Loucy (cell line): ENCODE measurements around the gene FCGR3A.
A peak's percentile ranks its signal among the peaks of the same experiment; 100 is the strongest.
"Not testable (repeated sequence)": the region's sequence is repeated elsewhere in the genome, so short reads cannot be mapped to it uniquely, and the experiment has no call there.

Experiments used
- H2AFZ ChIP-seq: fragments of 200-600 bp; sonication (generic); 2 replicates; pipeline ENCODE4 v1.6.0; 2016; ENCODE audit warnings: antibody characterized with exemption, mild to moderate bottlenecking, low read length, moderate library complexity
- H3F3A ChIP-seq: fragments of 200-600 bp; 2 replicates; pipeline ENCODE4 v1.6.0; 2016; ENCODE audit warnings: antibody characterized with exemption, low read depth, mild to moderate bottlenecking
- H3K27me3 ChIP-seq: fragments of 200-600 bp; sonication (generic); 2 replicates; pipeline ENCODE4 v1.6.1; 2014; ENCODE audit warnings: low read length, mild to moderate bottlenecking; ENCODE audit not compliant: insufficient read depth, poor library complexity, severe bottlenecking
- H3K36me3 ChIP-seq: fragments of 200-600 bp; sonication (generic); 2 replicates; pipeline ENCODE4 v1.6.1; 2016; ENCODE audit warnings: low read length; ENCODE audit not compliant: insufficient read depth
- H3K4me1 ChIP-seq: fragments of 200-600 bp; sonication (generic); 2 replicates; pipeline ENCODE4 v1.5.1; 2014; ENCODE audit warnings: low read length, mild to moderate bottlenecking; ENCODE audit not compliant: insufficient read depth, poor library complexity, severe bottlenecking
- H3K4me2 ChIP-seq: fragments of 200-600 bp; sonication (generic); 2 replicates; pipeline ENCODE4 v1.6.0; 2014; ENCODE audit warnings: antibody characterized with exemption, low read length, low read depth, mild to moderate bottlenecking; ENCODE audit not compliant: poor library complexity, severe bottlenecking
- H3K4me3 ChIP-seq: fragments of 200-600 bp; sonication (generic); 2 replicates; pipeline ENCODE4 v1.5.1; 2014; ENCODE audit warnings: low read length, mild to moderate bottlenecking, mixed read lengths; ENCODE audit not compliant: poor library complexity, severe bottlenecking
- H3K79me2 ChIP-seq: fragments of 200-600 bp; sonication (generic); 2 replicates; pipeline ENCODE4 v1.6.1; 2014; ENCODE audit warnings: low read length; ENCODE audit not compliant: insufficient read depth
- H3K9ac ChIP-seq: fragments of 200-600 bp; sonication (generic); 2 replicates; pipeline ENCODE4 v1.6.0; 2014; ENCODE audit warnings: mild to moderate bottlenecking, low read depth, low read length, moderate library complexity; ENCODE audit not compliant: poor library complexity, severe bottlenecking
- H3K9me2 ChIP-seq: fragments of 200-600 bp; sonication (generic); replicated peaks from 2 replicates; pipeline ENCODE4 v1.6.1; 2016; ENCODE audit warnings: low read depth, low read length, mixed read lengths
- H3K9me3 ChIP-seq: fragments of 200-600 bp; sonication (generic); 2 replicates; pipeline ENCODE4 v1.6.1; 2014; ENCODE audit warnings: mild to moderate bottlenecking, antibody characterized with exemption, low read length, low read depth; ENCODE audit not compliant: insufficient read depth
- H4K20me1 ChIP-seq: fragments of 200-600 bp; sonication (generic); 2 replicates; pipeline ENCODE4 v1.6.0; 2014; ENCODE audit warnings: antibody characterized with exemption, low read length, mild to moderate bottlenecking; ENCODE audit not compliant: insufficient read depth, poor library complexity, severe bottlenecking
- EZH2phosphoT487 ChIP-seq: fragments of 200-600 bp; IDR thresholded peaks from 2 replicates; pipeline ENCODE4 v1.6.1; 2018; ENCODE audit warnings: antibody characterized with exemption, mild to moderate bottlenecking, moderate library complexity, borderline replicate concordance
- TF ChIP-seq, protein P1 (sequence below): fragments of 200-600 bp; sonication (generic); conservative IDR thresholded peaks from 2 replicates; pipeline ENCODE4 v1.5.1; 2014; ENCODE audit warnings: mild to moderate bottlenecking, antibody characterized with exemption, low read length

FCGR3A gene

DNA sequence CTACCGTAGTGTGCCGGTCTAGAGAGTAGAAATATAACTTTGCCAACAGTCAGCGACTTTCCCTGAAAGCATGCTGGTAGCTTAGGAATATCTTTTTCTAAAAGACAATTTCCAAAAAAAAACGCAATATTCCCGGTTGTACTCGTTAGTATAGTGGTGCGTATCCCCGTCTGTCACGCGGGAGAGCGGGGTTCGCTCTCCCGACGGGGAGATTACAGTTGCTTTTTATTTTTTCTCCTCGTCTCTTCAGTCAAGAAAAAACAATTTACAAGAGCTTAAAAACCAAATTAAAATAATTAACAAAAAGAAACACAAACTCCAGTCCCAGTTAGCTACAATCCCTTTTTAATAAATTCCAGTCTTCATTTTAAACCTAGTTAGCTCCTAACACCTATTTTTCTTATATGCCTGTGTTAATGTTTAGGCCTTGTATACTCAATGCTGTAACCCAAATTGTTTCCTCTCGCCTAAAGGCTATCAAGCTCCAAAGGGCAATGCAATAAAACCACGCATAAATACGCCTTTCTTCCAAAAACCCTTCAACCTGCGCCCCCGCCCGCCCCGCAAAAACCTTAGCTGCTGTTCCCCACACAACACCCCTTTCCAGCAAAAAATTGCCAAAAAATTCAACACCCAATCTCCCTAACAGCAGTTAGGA, 17.5 kb downstream of the FCGR3A start:
- Histone ChIP-seq H3K9ac (peak overlapping the region; percentile 90), H2AFZ (no peak overlapping the region)

GRCh38 chr1:161530671-161531641, 18.7 kb downstream of the FCGR3A start:
- H3K36me3 ChIP-seq, H3K79me2 ChIP-seq, H3K9me3 ChIP-seq, H3K27me3 ChIP-seq, H3F3A ChIP-seq, H4K20me1 ChIP-seq, H3K9me2 ChIP-seq: not testable (repeated sequence)
- H3K4me2 ChIP-seq = peak overlapping the region; percentile 90
- peak overlapping the region; percentile 78 for H3K4me3 ChIP-seq
- peak overlapping the region; percentile 90 for H3K9ac ChIP-seq
- peak overlapping the region; percentile 77 for H2AFZ ChIP-seq
- H3K4me1 ChIP-seq = peaks cover 13% of the 10 kb centered on the region

More for the DNA sequence above, 17.5 kb downstream of the FCGR3A start:
- no peaks in the 10 kb centered on the region for H3K9me2 ChIP-seq
- no peaks in the 10 kb centered on the region for H3K79me2 ChIP-seq
- H3K4me3 ChIP-seq = peak overlapping the region; percentile 78
- H3K4me2 ChIP-seq = peak overlapping the region; percentile 90
- peaks cover 5% of the 10 kb centered on the region; the same call in 1 of the 2 replicates for H3F3A ChIP-seq
- no peaks in the 10 kb centered on the region for H3K9me3 ChIP-seq
- H3K36me3 ChIP-seq = no peaks in the 10 kb centered on the region
- H3K27me3 ChIP-seq = no peaks in the 10 kb centered on the region
- H3K4me1 ChIP-seq = peaks cover 13% of the 10 kb centered on the region
- TF ChIP-seq, protein P1, sequence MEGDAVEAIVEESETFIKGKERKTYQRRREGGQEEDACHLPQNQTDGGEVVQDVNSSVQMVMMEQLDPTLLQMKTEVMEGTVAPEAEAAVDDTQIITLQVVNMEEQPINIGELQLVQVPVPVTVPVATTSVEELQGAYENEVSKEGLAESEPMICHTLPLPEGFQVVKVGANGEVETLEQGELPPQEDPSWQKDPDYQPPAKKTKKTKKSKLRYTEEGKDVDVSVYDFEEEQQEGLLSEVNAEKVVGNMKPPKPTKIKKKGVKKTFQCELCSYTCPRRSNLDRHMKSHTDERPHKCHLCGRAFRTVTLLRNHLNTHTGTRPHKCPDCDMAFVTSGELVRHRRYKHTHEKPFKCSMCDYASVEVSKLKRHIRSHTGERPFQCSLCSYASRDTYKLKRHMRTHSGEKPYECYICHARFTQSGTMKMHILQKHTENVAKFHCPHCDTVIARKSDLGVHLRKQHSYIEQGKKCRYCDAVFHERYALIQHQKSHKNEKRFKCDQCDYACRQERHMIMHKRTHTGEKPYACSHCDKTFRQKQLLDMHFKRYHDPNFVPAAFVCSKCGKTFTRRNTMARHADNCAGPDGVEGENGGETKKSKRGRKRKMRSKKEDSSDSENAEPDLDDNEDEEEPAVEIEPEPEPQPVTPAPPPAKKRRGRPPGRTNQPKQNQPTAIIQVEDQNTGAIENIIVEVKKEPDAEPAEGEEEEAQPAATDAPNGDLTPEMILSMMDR = no peak
- TF ChIP-seq EZH2phosphoT487 = no peak
- H4K20me1 ChIP-seq = no peaks in the 10 kb centered on the region

DNA sequence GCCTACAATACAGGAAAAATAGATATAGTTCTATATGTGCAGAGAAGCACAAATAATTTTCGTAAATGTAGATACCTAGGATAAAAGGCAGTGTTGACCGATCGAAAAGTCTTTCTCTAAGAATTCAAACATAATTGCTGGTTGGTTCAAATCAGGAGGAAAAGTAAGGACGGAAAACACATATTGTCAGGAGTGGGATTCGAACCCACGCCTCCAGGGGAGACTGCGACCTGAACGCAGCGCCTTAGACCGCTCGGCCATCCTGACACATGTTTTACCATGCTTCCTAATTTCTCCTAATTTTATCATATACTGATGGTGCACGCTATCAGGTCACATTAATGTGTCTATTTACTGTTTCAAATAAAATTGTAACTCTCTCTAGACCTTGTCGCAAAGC, 19.5 kb downstream of the FCGR3A start:
- not testable (repeated sequence) for H3K27me3 ChIP-seq, H3K9me2 ChIP-seq, H4K20me1 ChIP-seq, H3F3A ChIP-seq, H3K79me2 ChIP-seq, H3K36me3 ChIP-seq, H3K9me3 ChIP-seq
- Histone ChIP-seq H3K4me2 (peak overlapping the region; percentile 90), H3K4me3 (peak overlapping the region; percentile 78), H3K4me1 (peaks cover 13% of the 10 kb centered on the region), H3K9ac (peak overlapping the region; percentile 90), H2AFZ (peak overlapping the region; percentile 77)

DNA sequence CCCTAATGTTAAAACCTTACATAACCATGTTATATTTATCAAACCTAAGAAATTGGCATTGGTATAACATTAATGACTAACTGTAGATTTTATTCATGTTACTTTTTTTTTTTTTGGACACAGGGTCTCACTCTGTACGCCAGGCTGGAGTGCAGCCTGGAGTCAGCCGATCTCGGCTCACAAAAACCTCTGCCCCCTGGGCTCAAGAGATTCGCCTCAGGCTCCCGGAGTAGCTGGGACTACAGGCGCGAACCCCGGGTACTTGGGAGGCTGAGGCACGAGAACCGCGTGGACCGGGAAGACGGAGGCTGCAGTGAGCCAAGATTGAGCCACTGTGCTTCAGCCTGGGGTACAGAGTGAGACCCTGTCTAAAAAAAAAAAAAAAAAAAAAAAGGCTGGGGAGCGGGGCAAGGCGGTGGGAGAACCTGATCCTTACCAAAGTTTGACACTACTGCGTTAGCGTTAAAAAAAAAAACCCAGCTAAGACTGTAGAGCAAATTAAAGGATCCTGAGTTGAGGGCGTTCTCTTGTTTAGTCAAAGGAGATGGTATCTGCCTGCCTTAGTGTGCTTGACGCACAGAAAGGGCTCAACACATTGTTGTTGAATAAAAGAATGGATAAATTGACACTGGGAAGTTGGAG, 20.0 kb downstream of the FCGR3A start:
- H3K79me2 ChIP-seq, H3K27me3 ChIP-seq, H3K9me3 ChIP-seq, H3K36me3 ChIP-seq, H3F3A ChIP-seq, H3K9me2 ChIP-seq, H4K20me1 ChIP-seq: not testable (repeated sequence)
- H3K4me3 ChIP-seq = peak overlapping the region; percentile 78
- H3K4me2 ChIP-seq = peak overlapping the region; percentile 90
- peaks cover 13% of the 10 kb centered on the region for H3K4me1 ChIP-seq
- H2AFZ ChIP-seq = peak overlapping the region; percentile 68
- H3K9ac ChIP-seq = peak overlapping the region; percentile 90

- not testable (repeated sequence) for H3K9me3 ChIP-seq, H3K9me2 ChIP-seq, H3K9ac ChIP-seq, H3K4me3 ChIP-seq, H4K20me1 ChIP-seq, H3F3A ChIP-seq, H2AFZ ChIP-seq, H3K27me3 ChIP-seq, H3K79me2 ChIP-seq, H3K36me3 ChIP-seq, H3K4me2 ChIP-seq
- H3K4me1 ChIP-seq = peaks cover 13% of the 10 kb centered on the region
Observed at GRCh38 chr1:161528550-161528949, 21.1 kb downstream of the FCGR3A start.

DNA sequence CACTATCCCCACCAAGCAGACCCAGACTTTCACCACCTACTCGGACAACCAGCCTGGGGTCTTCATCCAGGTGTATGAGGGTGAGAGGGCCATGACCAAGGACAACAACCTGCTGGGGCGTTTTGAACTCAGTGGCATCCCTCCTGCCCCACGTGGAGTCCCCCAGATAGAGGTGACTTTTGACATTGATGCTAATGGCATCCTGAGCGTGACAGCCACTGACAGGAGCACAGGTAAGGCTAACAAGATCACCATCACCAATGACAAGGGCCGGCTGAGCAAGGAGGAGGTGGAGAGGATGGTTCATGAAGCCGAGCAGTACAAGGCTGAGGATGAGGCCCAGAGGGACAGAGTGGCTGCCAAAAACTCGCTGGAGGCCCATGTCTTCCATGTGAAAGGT, 23.7 kb downstream of the FCGR3A start:
- H3K9ac ChIP-seq, H3K36me3 ChIP-seq, H3K4me2 ChIP-seq, H3K9me3 ChIP-seq, H2AFZ ChIP-seq, H4K20me1 ChIP-seq, H3K79me2 ChIP-seq, H3K27me3 ChIP-seq, H3K4me3 ChIP-seq, H3F3A ChIP-seq, H3K9me2 ChIP-seq, H3K4me1 ChIP-seq: not testable (repeated sequence)
